GM18499 (cell line): ENCODE results near the gene SYNJ1.
"Not testable (repeated sequence)": the region's sequence is repeated elsewhere in the genome, so short reads cannot be mapped to it uniquely, and the experiment has no call there.

Experiments
- ATAC-seq: cut with Tn5 transposase; IDR thresholded peaks from one replicate; pipeline ENCODE4 v1.9.1; 2021; ENCODE audit warnings: moderate number of reproducible peaks; ENCODE audit not compliant: insufficient read depth, unreplicated experiment

SYNJ1 gene

GRCh38 chr21:32641710-32642698 lies 85.8 kb downstream of the SYNJ1 start:
- ATAC-seq: no peak

- no peak for ATAC-seq
Measured at GRCh38 chr21:32626621-32627196, 101.1 kb downstream of the SYNJ1 start.

- not testable (repeated sequence) for ATAC-seq
Measured at GRCh38 chr21:32618218-32618617, 109.6 kb downstream of the SYNJ1 start.

GRCh38 chr21:32613436-32614043 lies 114.3 kb downstream of the SYNJ1 start:
- ATAC-seq: no peak

GRCh38 chr21:32612999-32613337 lies 114.8 kb downstream of the SYNJ1 start:
- ATAC-seq: no peak

- peak; percentile 90 for ATAC-seq
Measured at GRCh38 chr21:32612075-32612998, 115.5 kb downstream of the SYNJ1 start, which contains the start of gene CFAP298. Gene CFAP298, minus strand, starts transcription at chr21:32612377. Its CDS starts 134 bp downstream, at chr21:32612243.

- no peak for ATAC-seq
Measured at GRCh38 chr21:32611471-32611997, 116.3 kb downstream of the SYNJ1 start.

GRCh38 chr21:32610940-32611339 lies 116.9 kb downstream of the SYNJ1 start:
- ATAC-seq: not testable (repeated sequence)

- ATAC-seq: no peak
Measured at GRCh38 chr21:32608851-32609250, 119.0 kb downstream of the SYNJ1 start.

GRCh38 chr21:32605469-32605868 lies 122.3 kb downstream of the SYNJ1 start:
- ATAC-seq: no peak

- no peak for ATAC-seq
Measured at GRCh38 chr21:32604464-32604863, 123.3 kb downstream of the SYNJ1 start.

GRCh38 chr21:32603131-32603530 lies 124.7 kb downstream of the SYNJ1 start:
- no peak for ATAC-seq

GRCh38 chr21:32602099-32602498 lies 125.7 kb downstream of the SYNJ1 start:
- ATAC-seq: no peak

GRCh38 chr21:32599526-32599925 lies 128.3 kb downstream of the SYNJ1 start:
- ATAC-seq: no peak

GRCh38 chr21:32599091-32599490 lies 128.7 kb downstream of the SYNJ1 start:
- ATAC-seq: no peak

GRCh38 chr21:32597205-32597604 lies 130.6 kb downstream of the SYNJ1 start:
- ATAC-seq: no peak

GRCh38 chr21:32595431-32595830 lies 132.4 kb downstream of the SYNJ1 start:
- ATAC-seq: no peak

GRCh38 chr21:32593690-32594089 lies 134.1 kb downstream of the SYNJ1 start:
- ATAC-seq: no peak

- no peak for ATAC-seq
Measured at GRCh38 chr21:32592929-32593502, 134.8 kb downstream of the SYNJ1 start.
